ENCODE results near the gene KMT2E. TPM values are rescaled to one million over a fixed set of nuclear protein-coding genes. Genes with fewer than 3 reads are reported as not detected.

KMT2E gene
- total RNA-seq, 2 experiments from 2014 or later = 295 to 296 TPM

GRCh38 chr7:105130580-105130979 is 116.6 kb downstream of the KMT2E start:
- peaks cover 80% of the 10 kb centered on the region for H3K36me3 Mint-ChIP-seq (ENCODE audit: low read depth)

GRCh38 chr7:105131033-105131656 is 117.1 kb downstream of the KMT2E start:
- intact Hi-C loops (cut with DNase I, micrococcal nuclease) = no loop called here
- DNase-seq = no peak
- Histone ChIP-seq H3K9me3 (ENCODE audit: control insufficient read depth in 1 of 2, insufficient read depth in 1 of 2, low read length in 2 of 2) (no peaks in the 10 kb centered on the region), H3K4me3 (ENCODE audit: low read length) (no peak overlapping the region), H3K36me3 (ENCODE audit: insufficient read depth, low read length) (peaks cover 73% of the 10 kb centered on the region), H3K27ac (ENCODE audit: low read depth in 1 of 2, low read length in 2 of 2) (no peak overlapping the region), H3K27me3 (ENCODE audit: control insufficient read depth in 1 of 2, insufficient read depth in 2 of 2, low read length in 2 of 2) (no peaks in the 10 kb centered on the region), H3K4me1 (ENCODE audit: insufficient read depth, low read length) (peaks cover 8% of the 10 kb centered on the region)
- ChIA-PET CTCF (no interaction called here), POLR2A (interaction anchor here (1.4 kb wide), 1 partner anchor 12 kb away, joined by 4 read pairs; no protein-coding TSS in a partner anchor)
- ATAC-seq (ENCODE audit: poor library complexity) = no peak
- peaks cover 78% of the 10 kb centered on the region for H3K36me3 Mint-ChIP-seq (ENCODE audit: low read depth)
- H3K4me1 Mint-ChIP-seq (ENCODE audit: low read depth) = peaks cover 16% of the 10 kb centered on the region
- H3K27me3 Mint-ChIP-seq = no peaks in the 10 kb centered on the region
- H3K4me3 Mint-ChIP-seq = no peak overlapping the region
- H3K9me3 Mint-ChIP-seq = no peaks in the 10 kb centered on the region
- no peak overlapping the region for H3K27ac Mint-ChIP-seq
- TF ChIP-seq CTCF (IDR thresholded peaks at IDR 0.05) = no peak

More at GRCh38 chr7:105130580-105130979, 116.6 kb downstream of the KMT2E start:
- POLR2A ChIA-PET = interaction anchor here (1.4 kb wide), 1 partner anchor 13 kb away, joined by 4 read pairs; no protein-coding TSS in a partner anchor
- intact Hi-C loops (cut with DNase I, micrococcal nuclease) = no loop called here
- Mint-ChIP-seq H3K9me3 (no peaks in the 10 kb centered on the region), H3K27me3 (no peaks in the 10 kb centered on the region), H3K27ac (no peak overlapping the region), H3K4me3 (no peak overlapping the region), H3K4me1 (ENCODE audit: low read depth) (peaks cover 16% of the 10 kb centered on the region)
- H3K27ac ChIP-seq (ENCODE audit: low read depth in 1 of 2, low read length in 2 of 2) = no peak overlapping the region
- TF ChIP-seq CTCF (IDR thresholded peaks at IDR 0.05) = no peak
- no peaks in the 10 kb centered on the region for H3K27me3 ChIP-seq (ENCODE audit: control insufficient read depth in 1 of 2, insufficient read depth in 2 of 2, low read length in 2 of 2)
- no peaks in the 10 kb centered on the region for H3K9me3 ChIP-seq (ENCODE audit: control insufficient read depth in 1 of 2, insufficient read depth in 1 of 2, low read length in 2 of 2)
- CTCF ChIA-PET = no interaction called here
- DNase-seq (no peak), ATAC-seq (ENCODE audit: poor library complexity) (no peak)
- H3K36me3 ChIP-seq (ENCODE audit: insufficient read depth, low read length) = peaks cover 76% of the 10 kb centered on the region
- H3K4me3 ChIP-seq (ENCODE audit: low read length) = no peak overlapping the region
- H3K4me1 ChIP-seq (ENCODE audit: insufficient read depth, low read length) = peaks cover 8% of the 10 kb centered on the region

- Mint-ChIP-seq H3K27ac (no peak overlapping the region), H3K27me3 (no peaks in the 10 kb centered on the region), H3K4me1 (ENCODE audit: low read depth) (peaks cover 19% of the 10 kb centered on the region), H3K9me3 (no peaks in the 10 kb centered on the region), H3K36me3 (ENCODE audit: low read depth) (peaks cover 77% of the 10 kb centered on the region), H3K4me3 (no peak overlapping the region)
- no peak for TF ChIP-seq CTCF (IDR thresholded peaks at IDR 0.05)
- peaks cover 74% of the 10 kb centered on the region for H3K36me3 ChIP-seq (ENCODE audit: insufficient read depth, low read length)
- no peaks in the 10 kb centered on the region for H3K9me3 ChIP-seq (ENCODE audit: control insufficient read depth in 1 of 2, insufficient read depth in 1 of 2, low read length in 2 of 2)
- POLR2A ChIA-PET = no interaction called here
- H3K4me3 ChIP-seq (ENCODE audit: low read length) = no peak overlapping the region
- CTCF ChIA-PET = no interaction called here
- H3K4me1 ChIP-seq (ENCODE audit: insufficient read depth, low read length) = peaks cover 8% of the 10 kb centered on the region
- ATAC-seq (ENCODE audit: poor library complexity) (no peak), DNase-seq (no peak)
- no peak overlapping the region for H3K27ac ChIP-seq (ENCODE audit: low read depth in 1 of 2, low read length in 2 of 2)
- no peaks in the 10 kb centered on the region for H3K27me3 ChIP-seq (ENCODE audit: control insufficient read depth in 1 of 2, insufficient read depth in 2 of 2, low read length in 2 of 2)
- intact Hi-C loops (cut with DNase I, micrococcal nuclease) = no loop called here
Measured at GRCh38 chr7:105131890-105132289, 117.9 kb downstream of the KMT2E start.
